Osteoblast (primary cell): ENCODE measurements around the gene PPT2. TPM values are rescaled to one million over a fixed set of nuclear protein-coding genes. Genes with fewer than 3 reads are reported as not detected.
A peak's percentile ranks its signal among the peaks of the same experiment; 100 is the strongest.

ENCODE experiments used
- DNase-seq: peaks from one replicate; pipeline ENCODE4 v3.0.0; 2011; ENCODE audit warnings: low spot score, mixed read lengths; ENCODE audit not compliant: insufficient read length; ENCODE audit errors: missing footprints
- H2AFZ ChIP-seq: 2 replicates; pipeline ENCODE4 v1.6.0; 2011; ENCODE audit warnings: mild to moderate bottlenecking, low read length
- H3K27ac ChIP-seq: 2 replicates; pipeline ENCODE4 v1.5.1; 2011; ENCODE audit warnings: mild to moderate bottlenecking, low read depth, low read length, moderate library complexity
- H3K27me3 ChIP-seq: 2 replicates; pipeline ENCODE4 v1.6.0; 2012; ENCODE audit warnings: mild to moderate bottlenecking, control low read depth, inconsistent platforms, low read length, moderate library complexity; ENCODE audit not compliant: insufficient read depth
- H3K36me3 ChIP-seq: 2 replicates; pipeline ENCODE4 v1.5.1; 2011; ENCODE audit warnings: mild to moderate bottlenecking, low read length, control low read depth, moderate library complexity; ENCODE audit not compliant: insufficient read depth
- H3K4me1 ChIP-seq: 2 replicates; pipeline ENCODE4 v1.5.1; 2011; ENCODE audit warnings: mild to moderate bottlenecking, low read length, control low read depth, moderate library complexity; ENCODE audit not compliant: insufficient read depth
- H3K4me2 ChIP-seq: 2 replicates; pipeline ENCODE4 v1.6.0; 2011; ENCODE audit warnings: mild to moderate bottlenecking, low read length; ENCODE audit not compliant: insufficient read depth
- H3K4me3 ChIP-seq: fragments of 200-600 bp; sonication (generic); 3 replicates; pipeline ENCODE4 v1.5.1; 2012; ENCODE audit warnings: mild to moderate bottlenecking, low read length, inconsistent platforms; ENCODE audit not compliant: insufficient read depth
- H3K79me2 ChIP-seq: 2 replicates; pipeline ENCODE4 v1.6.0; 2012; ENCODE audit warnings: mild to moderate bottlenecking, low read length, control low read depth, inconsistent platforms; ENCODE audit not compliant: insufficient read depth
- H3K9me3 ChIP-seq: 2 replicates; pipeline ENCODE4 v1.5.1; 2011; ENCODE audit warnings: low read depth, low read length, control low read depth
- H4K20me1 ChIP-seq: 2 replicates; pipeline ENCODE4 v1.6.0; 2012; ENCODE audit warnings: mild to moderate bottlenecking, low read length, control low read depth; ENCODE audit not compliant: insufficient read depth
- CTCF ChIP-seq: IDR thresholded peaks from 2 replicates; pipeline ENCODE4 v1.5.1; 2011; ENCODE audit warnings: mild to moderate bottlenecking, low read depth, low read length, moderate library complexity; ENCODE audit errors: extremely low read depth
- total RNA-seq: library from RNA; depleted of rRNA; stranded (reverse); fragments of >200 nt; gene quantifications from 2 replicates; pipeline ENCODE4 v1.2.3, GENCODE V29; 2012

PPT2 gene
- total RNA-seq, 1 donor: 8.3 TPM

GRCh38 chr6:32190054-32190851 lies 36.3 kb downstream of the PPT2 start, which contains the start of gene PBX2:
Gene PBX2, minus strand, starts transcription at chr6:32190202. Its CDS starts 287 bp downstream, at chr6:32189915.
- Histone ChIP-seq H3K4me1 (peaks cover 18% of the 10 kb centered on the region), H3K27me3 (no peaks in the 10 kb centered on the region), H3K27ac (peak within 1 kb of the TSS; percentile 81), H2AFZ (peak within 1 kb of the TSS; percentile 87), H3K9me3 (no peaks in the 10 kb centered on the region), H3K4me3 (peak within 1 kb of the TSS; percentile 80), H4K20me1 (no peaks in the 10 kb centered on the region), H3K36me3 (peaks cover 23% of the 10 kb centered on the region), H3K4me2 (peak within 1 kb of the TSS; percentile 88), H3K79me2 (peaks cover 21% of the 10 kb centered on the region)
- TF ChIP-seq CTCF: no peak
- DNase-seq: peak; percentile 90

- Histone ChIP-seq H4K20me1 (no peaks in the 10 kb centered on the region), H3K36me3 (peaks cover 19% of the 10 kb centered on the region), H2AFZ (no peak overlapping the region), H3K79me2 (peaks cover 21% of the 10 kb centered on the region), H3K4me3 (no peak overlapping the region), H3K9me3 (no peaks in the 10 kb centered on the region), H3K4me1 (peaks cover 19% of the 10 kb centered on the region), H3K27ac (peak overlapping the region; percentile 81), H3K27me3 (no peaks in the 10 kb centered on the region), H3K4me2 (peak overlapping the region; percentile 88)
- TF ChIP-seq CTCF: no peak
- DNase-seq: peak; percentile 71
Measured at GRCh38 chr6:32190911-32191677, 37.2 kb downstream of the PPT2 start.

- Histone ChIP-seq H3K27ac (no peak overlapping the region), H3K79me2 (peaks cover 21% of the 10 kb centered on the region), H3K4me3 (peak overlapping the region; percentile 12), H3K4me2 (peak overlapping the region; percentile 29), H3K27me3 (no peaks in the 10 kb centered on the region), H3K9me3 (no peaks in the 10 kb centered on the region), H3K36me3 (peaks cover 11% of the 10 kb centered on the region), H4K20me1 (no peaks in the 10 kb centered on the region), H2AFZ (no peak overlapping the region), H3K4me1 (peaks cover 26% of the 10 kb centered on the region)
- DNase-seq: peak; percentile 27
- no peak for TF ChIP-seq CTCF
Measured at GRCh38 chr6:32191696-32192607, 38.0 kb downstream of the PPT2 start.
